ENCODE results near the gene FUS.

DNA sequence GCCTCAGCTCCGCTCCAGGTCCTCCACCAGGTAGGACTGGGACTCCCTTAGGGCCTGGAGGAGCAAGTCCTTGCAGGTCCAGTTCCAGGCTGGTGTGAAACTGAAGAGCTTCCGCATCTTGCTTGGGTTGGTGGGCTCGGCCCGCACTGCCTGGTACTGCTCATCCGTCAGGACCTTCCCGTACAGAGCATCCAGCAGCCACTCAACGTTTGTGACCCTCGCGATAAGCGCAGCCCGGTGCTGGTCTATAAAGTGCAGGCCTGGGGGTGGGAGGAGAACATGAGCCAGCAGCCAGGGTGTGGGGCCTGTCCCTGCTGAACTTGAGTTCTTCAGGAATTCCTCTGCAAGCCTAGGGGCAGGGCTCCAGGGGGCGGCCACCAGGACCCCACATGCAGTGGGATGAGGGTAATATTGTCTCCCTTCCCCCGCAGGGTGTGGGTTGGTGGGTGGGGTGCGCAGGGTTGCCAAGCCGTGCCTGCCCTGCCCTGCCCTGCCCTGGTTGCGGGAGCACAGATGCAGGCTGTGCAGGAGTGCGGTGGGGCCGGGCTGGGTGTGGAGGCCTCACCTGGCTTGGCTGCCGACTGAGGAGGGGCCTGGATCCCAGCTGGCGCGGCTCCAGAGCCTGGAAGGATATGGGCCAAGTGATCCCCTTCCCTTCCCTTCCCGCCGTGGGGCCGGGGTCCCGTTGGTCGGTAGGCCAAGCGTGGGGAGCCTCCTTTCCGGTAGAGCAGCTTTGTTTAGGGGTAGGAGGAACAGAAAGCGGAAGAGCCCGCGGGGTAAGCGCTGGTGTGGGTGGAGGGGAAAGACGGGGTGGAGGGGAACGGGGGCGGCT lies 21.9 kb downstream of the FUS start:
- TF ChIP-seq, protein P1, sequence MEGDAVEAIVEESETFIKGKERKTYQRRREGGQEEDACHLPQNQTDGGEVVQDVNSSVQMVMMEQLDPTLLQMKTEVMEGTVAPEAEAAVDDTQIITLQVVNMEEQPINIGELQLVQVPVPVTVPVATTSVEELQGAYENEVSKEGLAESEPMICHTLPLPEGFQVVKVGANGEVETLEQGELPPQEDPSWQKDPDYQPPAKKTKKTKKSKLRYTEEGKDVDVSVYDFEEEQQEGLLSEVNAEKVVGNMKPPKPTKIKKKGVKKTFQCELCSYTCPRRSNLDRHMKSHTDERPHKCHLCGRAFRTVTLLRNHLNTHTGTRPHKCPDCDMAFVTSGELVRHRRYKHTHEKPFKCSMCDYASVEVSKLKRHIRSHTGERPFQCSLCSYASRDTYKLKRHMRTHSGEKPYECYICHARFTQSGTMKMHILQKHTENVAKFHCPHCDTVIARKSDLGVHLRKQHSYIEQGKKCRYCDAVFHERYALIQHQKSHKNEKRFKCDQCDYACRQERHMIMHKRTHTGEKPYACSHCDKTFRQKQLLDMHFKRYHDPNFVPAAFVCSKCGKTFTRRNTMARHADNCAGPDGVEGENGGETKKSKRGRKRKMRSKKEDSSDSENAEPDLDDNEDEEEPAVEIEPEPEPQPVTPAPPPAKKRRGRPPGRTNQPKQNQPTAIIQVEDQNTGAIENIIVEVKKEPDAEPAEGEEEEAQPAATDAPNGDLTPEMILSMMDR (IDR thresholded peaks at IDR 0.05): no peak
- TF ChIP-seq POLR2A (IDR thresholded peaks at IDR 0.05): no peak
